A549 (cell line): Measurements from ENCODE around the gene SKIDA1. TPM values are rescaled to one million over a fixed set of nuclear protein-coding genes. Genes with fewer than 3 reads are reported as not detected.

Experiments
- ATAC-seq, 2 experiments: fragments of 200-7000 bp in 1 of 2; fragments of >200 bp in 1 of 2; cut with Nextera tagmentation in 1 of 2; cut with Tn5 transposase in 1 of 2; 3 replicates each; pipeline versions ENCODE4 v1.8.0 to v1.9.1; 2018 to 2020; ENCODE audit warnings: mild to moderate bottlenecking in 1 of 2, moderate library complexity in 1 of 2
- CTCF ChIA-PET: fragments of 300-600 bp; sonication (Branson Sonifier 250); formaldehyde crosslinking; extraction: SDS; loops from one replicate; lab custom pipeline; 2021; ENCODE audit warnings: antibody characterized with exemption, inconsistent platforms; lab: Yijun Ruan, JAX
- POLR2A ChIA-PET: fragments of 350-600 bp; formaldehyde crosslinking; extraction: SDS; loops from one replicate; lab custom pipeline; 2021; ENCODE audit warnings: antibody characterized with exemption, inconsistent platforms; lab: Yijun Ruan, JAX
- DNase-seq, 2 experiments: peaks; one replicate each; pipeline versions ENCODE4 v3.0.0 to v3.0.0-alpha.2; 2011 to 2016; ENCODE audit warnings: low read depth in 1 of 2, low spot score in 1 of 2
- FAIRE-seq: peaks from 2 replicates; lab custom pipeline; 2011; peaks lifted over from hg19 to GRCh38; lab: Jason Lieb, UNC
- H3K27ac ChIP-seq, 2 experiments: fragments of >200 bp; sonication (Bioruptor Twin); formaldehyde crosslinking; 3 replicates each; pipeline ENCODE4 v1.5.1; 2016 to 2017
- H3K4me1 ChIP-seq: fragments of >200 bp; sonication (Bioruptor Twin); formaldehyde crosslinking; 3 replicates; pipeline ENCODE4 v1.6.1; 2016
- H3K4me2 ChIP-seq: fragments of >200 bp; sonication (Bioruptor Twin); formaldehyde crosslinking; 3 replicates; pipeline ENCODE4 v1.6.1; 2016
- H3K4me3 ChIP-seq: fragments of >200 bp; sonication (Bioruptor Twin); formaldehyde crosslinking; 3 replicates; pipeline ENCODE4 v1.5.1; 2016
- H3K9me3 ChIP-seq: fragments of >200 bp; sonication (Bioruptor Twin); formaldehyde crosslinking; 3 replicates; pipeline ENCODE4 v1.6.1; 2016
- ATOH8 ChIP-seq: fragments of 250-450 bp; sonication (Bioruptor Pico); IDR thresholded peaks from 2 replicates; pipeline ENCODE4 v1.5.0; 2020; ENCODE audit warnings: low read depth, mild to moderate bottlenecking, moderate library complexity
- CBX2 ChIP-seq: fragments of 200-600 bp; sonication (generic); IDR thresholded peaks from 2 replicates; pipeline ENCODE4 v1.6.1; 2016; ENCODE audit warnings: low read depth, mild to moderate bottlenecking, borderline replicate concordance
- CBX8 ChIP-seq: fragments of 200-600 bp; sonication (generic); IDR thresholded peaks from 2 replicates; pipeline ENCODE4 v1.6.1; 2016
- CHD4 ChIP-seq: fragments of 200-600 bp; sonication (generic); IDR thresholded peaks from 2 replicates; pipeline ENCODE4 v1.6.1; 2016; ENCODE audit warnings: antibody characterized with exemption, mild to moderate bottlenecking, borderline replicate concordance
- CTCF ChIP-seq: fragments of >200 bp; sonication (Bioruptor Twin); formaldehyde crosslinking; IDR thresholded peaks from 3 replicates; pipeline ENCODE4 v1.5.1; 2016
- FOSL2 ChIP-seq, 2 experiments: fragments of 450-650 bp in 1 of 2; fragments of >200 bp in 1 of 2; sonication (Bioruptor Twin) in 1 of 2; formaldehyde crosslinking; IDR thresholded peaks; 2 replicates each; pipeline versions ENCODE4 v1.5.0 to v1.6.1; 2016 to 2020; ENCODE audit warnings: mild to moderate bottlenecking in 1 of 2, moderate library complexity in 1 of 2
- FOXS1 ChIP-seq: fragments of 250-450 bp; sonication (Bioruptor Pico); IDR thresholded peaks from 2 replicates; pipeline ENCODE4 v1.5.0; 2020; ENCODE audit warnings: mild to moderate bottlenecking, moderate library complexity
- HOXA7 ChIP-seq: fragments of 250-450 bp; sonication (Bioruptor Pico); IDR thresholded peaks from 2 replicates; pipeline ENCODE4 v1.5.0; 2020; ENCODE audit warnings: mild to moderate bottlenecking, moderate library complexity
- HOXB5 ChIP-seq: fragments of 250-450 bp; sonication (Bioruptor Pico); IDR thresholded peaks from 2 replicates; pipeline ENCODE4 v1.5.0; 2020; ENCODE audit warnings: mild to moderate bottlenecking, moderate library complexity
- MAFK ChIP-seq: fragments of 450-650 bp; IDR thresholded peaks from 2 replicates; pipeline ENCODE4 v1.6.1; 2014; ENCODE audit not compliant: partially characterized antibody
- MYC ChIP-seq: IDR thresholded peaks from 2 replicates; pipeline ENCODE4 v1.6.1; 2012; ENCODE audit warnings: mild to moderate bottlenecking, inconsistent platforms, low read length, improper control_type of control experiment, borderline replicate concordance
- NFE2L2 ChIP-seq: fragments of 150-350 bp; conservative IDR thresholded peaks from 2 replicates; pipeline ENCODE4 v1.6.1; 2014; ENCODE audit warnings: low read length
- POLR2A ChIP-seq: IDR thresholded peaks from 2 replicates; pipeline ENCODE4 v1.6.1; 2012; ENCODE audit warnings: mild to moderate bottlenecking, low read length
- POLR2AphosphoS2 ChIP-seq: conservative IDR thresholded peaks from 2 replicates; pipeline ENCODE4 v1.6.1; 2012; ENCODE audit warnings: low read length, improper control_type of control experiment, inconsistent platforms
- RARB ChIP-seq: fragments of 250-450 bp; sonication (Bioruptor Pico); IDR thresholded peaks from 2 replicates; pipeline ENCODE4 v1.8.0; 2021; ENCODE audit warnings: mild to moderate bottlenecking, moderate library complexity
- RCOR1 ChIP-seq: fragments of 150-350 bp; IDR thresholded peaks from 2 replicates; pipeline ENCODE4 v1.6.1; 2014; ENCODE audit warnings: antibody characterized with exemption, low read length, low read depth
- RNF2 ChIP-seq: fragments of 200-600 bp; sonication (generic); IDR thresholded peaks from 2 replicates; pipeline ENCODE4 v1.6.1; 2016; ENCODE audit warnings: low read depth, mild to moderate bottlenecking, antibody characterized with exemption, moderate library complexity, borderline replicate concordance
- SMC3 ChIP-seq: fragments of >200 bp; sonication (Bioruptor Twin); formaldehyde crosslinking; IDR thresholded peaks from 3 replicates; pipeline ENCODE4 v1.6.1; 2018; ENCODE audit warnings: inconsistent platforms
- SREBF2 ChIP-seq: fragments of 450-650 bp; IDR thresholded peaks from 2 replicates; pipeline ENCODE4 v1.6.1; 2014; ENCODE audit warnings: mild to moderate bottlenecking, moderate library complexity
- TFCP2L1 ChIP-seq: fragments of 250-450 bp; sonication (Bioruptor Pico); IDR thresholded peaks from 2 replicates; pipeline ENCODE4 v1.5.0; 2021; ENCODE audit warnings: mild to moderate bottlenecking
- ZFP36 ChIP-seq: fragments of 450-650 bp; IDR thresholded peaks from 2 replicates; pipeline ENCODE4 v1.6.1; 2014; ENCODE audit warnings: borderline replicate concordance; ENCODE audit not compliant: partially characterized antibody
- ZNF302 ChIP-seq: fragments of 250-450 bp; sonication (Bioruptor Pico); IDR thresholded peaks from 2 replicates; pipeline ENCODE4 v1.9.0; 2021; ENCODE audit warnings: inconsistent platforms, mild to moderate bottlenecking, moderate library complexity
- ZSCAN20 ChIP-seq: fragments of 250-450 bp; sonication (Bioruptor Pico); IDR thresholded peaks from 2 replicates; pipeline ENCODE4 v1.8.0; 2022; ENCODE audit warnings: mild to moderate bottlenecking, moderate library complexity
- WGBS: methylation state at CpG from one replicate; pipeline ENCODE4 v1.1.6; 2017; ENCODE audit errors: missing lambda C conversion rate; 5-methylcytosine and 5-hydroxymethylcytosine counted together
- polyA plus RNA-seq, 4 experiments: library from polyadenylated mRNA; depleted of rRNA in 3 of 4; stranded (reverse); fragments of >200 nt; fragmentation: RNase III in 1 of 4; extraction: RNeasy Plus Mini Kit Qiagen cat#74134 plus additional on column Dnase treatment in 1 of 4; gene quantifications; 2 replicates in 3 of 4; 3 replicates in 1 of 4; pipeline ENCODE4 v1.2.3, GENCODE V29; 2011 to 2017
- TF ChIP-seq, protein P1 (sequence below): fragments of >200 bp; sonication (Bioruptor Twin); formaldehyde crosslinking; IDR thresholded peaks from 2 replicates; pipeline ENCODE4 v1.6.1; 2016
- TF ChIP-seq, protein P2 (sequence below): fragments of 200-600 bp; sonication (generic); IDR thresholded peaks from 2 replicates; pipeline ENCODE4 v1.6.1; 2016; ENCODE audit warnings: antibody characterized with exemption, mild to moderate bottlenecking, moderate library complexity
- TF ChIP-seq, protein P3 (sequence below): fragments of 250-450 bp; sonication (Bioruptor Pico); IDR thresholded peaks from 2 replicates; pipeline ENCODE4 v1.5.0; 2021; ENCODE audit warnings: mild to moderate bottlenecking, moderate library complexity, borderline replicate concordance

Gene SKIDA1
- polyA plus RNA-seq, 2 of the 4 experiments (the other 2 are of a cell fraction): 1.0 to 4.1 TPM

- DNase-seq (no peak), FAIRE-seq (no peak), ATAC-seq (no peak)
- Histone ChIP-seq H3K4me1 (peaks cover 47% of the 10 kb centered on the region), H3K4me3 (no peak overlapping the region), H3K9me3 (no peaks in the 10 kb centered on the region), H3K4me2 (no peak overlapping the region), H3K27ac (peak overlapping the region in 1 of 2 experiments; percentile 11; a peak in 1 of 6 replicates)
- ChIA-PET CTCF (interaction anchor here (1.6 kb wide), 1 partner anchor 11 kb away, joined by 4 read pairs; no protein-coding TSS in a partner anchor), POLR2A (no interaction called here)
- 96% methylated on average over 34 of the region's 43 CpGs for WGBS
- TF ChIP-seq RCOR1 (no peak), CBX2 (no peak), MAFK (no peak)
Measured at GRCh38 chr10:21508706-21509331, 16.7 kb downstream of the SKIDA1 start.

DNA sequence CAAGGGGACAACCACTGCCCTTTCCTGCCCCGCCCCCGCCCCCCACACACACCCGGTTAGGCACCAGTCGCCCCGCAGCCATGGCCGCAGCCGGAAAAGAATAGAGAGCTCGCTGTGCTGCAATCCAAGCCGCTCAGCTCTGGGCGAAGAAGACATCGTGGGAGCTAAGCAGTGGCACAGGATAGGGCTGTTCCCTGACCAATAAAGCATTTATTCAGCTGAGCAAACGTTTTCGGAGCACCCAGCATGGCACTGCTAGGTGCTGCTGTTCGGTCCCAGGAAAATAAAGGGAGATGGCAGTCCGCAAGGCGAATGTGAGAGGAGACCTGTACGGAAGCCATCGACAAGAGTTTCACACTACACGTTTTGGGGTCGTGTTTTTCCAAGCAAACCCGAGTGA, 18.3 kb downstream of the SKIDA1 start:
- WGBS: 90% methylated on average over 16 of the region's 21 CpGs
- Histone ChIP-seq H3K9me3 (no peaks in the 10 kb centered on the region), H3K27ac (no peak overlapping the region), H3K4me2 (no peak overlapping the region), H3K4me3 (no peak overlapping the region), H3K4me1 (peaks cover 32% of the 10 kb centered on the region)
- CTCF ChIA-PET: interaction anchor here (1.1 to 1.3 kb wide), 3 partner anchors 9 to 21 kb away, joined by 3 to 5 read pairs (median 3); no protein-coding TSS in a partner anchor
- DNase-seq: no peak
- POLR2A ChIA-PET: no interaction called here
- ATAC-seq: no peak
- TF ChIP-seq ATOH8 (CRISPR knock-in tag): no peak
- TF ChIP-seq CHD4: no peak
- TF ChIP-seq HOXB5 (CRISPR knock-in tag): no peak
- TF ChIP-seq, protein P1, sequence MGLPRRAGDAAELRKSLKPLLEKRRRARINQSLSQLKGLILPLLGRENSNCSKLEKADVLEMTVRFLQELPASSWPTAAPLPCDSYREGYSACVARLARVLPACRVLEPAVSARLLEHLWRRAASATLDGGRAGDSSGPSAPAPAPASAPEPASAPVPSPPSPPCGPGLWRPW: no peak
- TF ChIP-seq ZNF302 (CRISPR knock-in tag): no peak
- no peak for TF ChIP-seq FOSL2 (IDR thresholded peaks at IDR 0.05)
- TF ChIP-seq FOSL2 (CRISPR knock-in tag; IDR thresholded peaks at IDR 0.05): no peak
- no peak for TF ChIP-seq CBX2
- no peak for TF ChIP-seq POLR2AphosphoS2
- no peak for TF ChIP-seq SMC3
- TF ChIP-seq RARB: no peak
- TF ChIP-seq MYC: no peak
- no peak for TF ChIP-seq RNF2
- no peak for TF ChIP-seq ZFP36
- TF ChIP-seq TFCP2L1 (CRISPR knock-in tag): no peak
- no peak for FAIRE-seq

DNA sequence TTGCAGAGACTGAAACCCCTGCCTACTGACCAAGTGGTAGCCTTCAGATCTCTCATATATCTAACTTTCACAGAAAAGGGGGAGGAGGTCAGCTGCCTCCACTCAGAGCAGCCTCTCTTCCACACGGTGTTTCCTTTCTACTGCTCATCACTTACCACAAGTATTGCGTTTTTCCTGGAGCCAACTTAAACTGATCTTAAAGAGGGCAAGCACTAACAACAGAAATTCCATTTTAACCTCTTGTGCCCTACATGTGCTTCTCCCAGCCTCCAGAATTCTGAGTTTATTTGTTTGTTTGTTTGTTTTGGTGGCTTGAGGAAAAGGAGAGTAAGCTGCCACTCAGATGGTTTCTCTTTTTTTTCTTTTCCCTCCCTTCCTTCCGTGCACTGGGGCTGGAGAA, 19.1 kb downstream of the SKIDA1 start:
- DNase-seq (no peak), FAIRE-seq (no peak), ATAC-seq (peak in 1 of 2 experiments; percentile 26; a peak in 1 of 6 replicates)
- Histone ChIP-seq H3K4me1 (peaks cover 24% of the 10 kb centered on the region), H3K9me3 (no peaks in the 10 kb centered on the region), H3K4me3 (no peak overlapping the region), H3K27ac (peak overlapping the region in 1 of 2 experiments; percentile 25; a peak in 2 of 6 replicates), H3K4me2 (peak overlapping the region; percentile 53)
- WGBS: 61% methylated on average over 3 of the region's 3 CpGs
- ChIA-PET POLR2A (no interaction called here), CTCF (interaction anchor here (1.1 to 1.6 kb wide), 2 partner anchors 10 kb away, joined by 6 to 9 read pairs; no protein-coding TSS in a partner anchor)
- TF ChIP-seq CBX8 (no peak), HOXA7 (CRISPR knock-in tag) (no peak), HOXB5 (CRISPR knock-in tag) (no peak), RARB (no peak), FOXS1 (CRISPR knock-in tag) (no peak), POLR2A (no peak), NFE2L2 (no peak), SREBF2 (no peak), ZSCAN20 (no peak), RNF2 (no peak), CTCF (no peak)
- TF ChIP-seq, protein P2, sequence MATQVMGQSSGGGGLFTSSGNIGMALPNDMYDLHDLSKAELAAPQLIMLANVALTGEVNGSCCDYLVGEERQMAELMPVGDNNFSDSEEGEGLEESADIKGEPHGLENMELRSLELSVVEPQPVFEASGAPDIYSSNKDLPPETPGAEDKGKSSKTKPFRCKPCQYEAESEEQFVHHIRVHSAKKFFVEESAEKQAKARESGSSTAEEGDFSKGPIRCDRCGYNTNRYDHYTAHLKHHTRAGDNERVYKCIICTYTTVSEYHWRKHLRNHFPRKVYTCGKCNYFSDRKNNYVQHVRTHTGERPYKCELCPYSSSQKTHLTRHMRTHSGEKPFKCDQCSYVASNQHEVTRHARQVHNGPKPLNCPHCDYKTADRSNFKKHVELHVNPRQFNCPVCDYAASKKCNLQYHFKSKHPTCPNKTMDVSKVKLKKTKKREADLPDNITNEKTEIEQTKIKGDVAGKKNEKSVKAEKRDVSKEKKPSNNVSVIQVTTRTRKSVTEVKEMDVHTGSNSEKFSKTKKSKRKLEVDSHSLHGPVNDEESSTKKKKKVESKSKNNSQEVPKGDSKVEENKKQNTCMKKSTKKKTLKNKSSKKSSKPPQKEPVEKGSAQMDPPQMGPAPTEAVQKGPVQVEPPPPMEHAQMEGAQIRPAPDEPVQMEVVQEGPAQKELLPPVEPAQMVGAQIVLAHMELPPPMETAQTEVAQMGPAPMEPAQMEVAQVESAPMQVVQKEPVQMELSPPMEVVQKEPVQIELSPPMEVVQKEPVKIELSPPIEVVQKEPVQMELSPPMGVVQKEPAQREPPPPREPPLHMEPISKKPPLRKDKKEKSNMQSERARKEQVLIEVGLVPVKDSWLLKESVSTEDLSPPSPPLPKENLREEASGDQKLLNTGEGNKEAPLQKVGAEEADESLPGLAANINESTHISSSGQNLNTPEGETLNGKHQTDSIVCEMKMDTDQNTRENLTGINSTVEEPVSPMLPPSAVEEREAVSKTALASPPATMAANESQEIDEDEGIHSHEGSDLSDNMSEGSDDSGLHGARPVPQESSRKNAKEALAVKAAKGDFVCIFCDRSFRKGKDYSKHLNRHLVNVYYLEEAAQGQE: no peak
- TF ChIP-seq, protein P3, sequence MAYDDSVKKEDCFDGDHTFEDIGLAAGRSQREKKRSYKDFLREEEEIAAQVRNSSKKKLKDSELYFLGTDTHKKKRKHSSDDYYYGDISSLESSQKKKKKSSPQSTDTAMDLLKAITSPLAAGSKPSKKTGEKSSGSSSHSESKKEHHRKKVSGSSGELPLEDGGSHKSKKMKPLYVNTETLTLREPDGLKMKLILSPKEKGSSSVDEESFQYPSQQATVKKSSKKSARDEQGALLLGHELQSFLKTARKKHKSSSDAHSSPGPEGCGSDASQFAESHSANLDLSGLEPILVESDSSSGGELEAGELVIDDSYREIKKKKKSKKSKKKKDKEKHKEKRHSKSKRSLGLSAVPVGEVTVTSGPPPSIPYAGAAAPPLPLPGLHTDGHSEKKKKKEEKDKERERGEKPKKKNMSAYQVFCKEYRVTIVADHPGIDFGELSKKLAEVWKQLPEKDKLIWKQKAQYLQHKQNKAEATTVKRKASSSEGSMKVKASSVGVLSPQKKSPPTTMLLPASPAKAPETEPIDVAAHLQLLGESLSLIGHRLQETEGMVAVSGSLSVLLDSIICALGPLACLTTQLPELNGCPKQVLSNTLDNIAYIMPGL (CRISPR knock-in tag): no peak
